ENCODE measurements around the gene TSPAN5. TPM values are rescaled to one million over a fixed set of nuclear protein-coding genes. Genes with fewer than 3 reads are reported as not detected.

The TSPAN5 gene
- total and polyA plus RNA-seq, 9 of the 15 experiments (the other 6 are each of a cell fraction or from before 2014, with no cell fraction given): 0.58 to 6.6 (median 0.73) TPM

DNA sequence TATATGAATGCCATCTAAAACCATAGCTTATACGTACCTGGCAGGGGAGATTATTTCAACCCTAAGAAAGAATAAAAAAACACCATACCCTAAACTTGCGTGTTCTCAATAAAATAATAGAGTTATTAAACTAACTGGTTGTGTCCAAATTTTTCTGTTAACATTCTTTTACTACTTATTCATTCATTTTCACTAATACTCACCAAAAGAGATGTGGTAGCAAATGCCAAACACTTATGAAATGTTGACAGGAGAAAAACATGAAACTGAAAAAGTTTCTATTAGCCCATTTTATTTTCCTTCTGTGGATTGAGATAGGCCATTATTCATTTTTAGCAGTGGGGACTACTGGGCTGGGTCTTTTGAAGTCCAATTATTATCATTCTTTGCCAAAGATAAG is 102.0 kb downstream of the TSPAN5 start:
- H3K27me3 ChIP-seq (ENCODE audit: control insufficient read depth in 2 of 2, insufficient read depth in 2 of 2, low read length in 2 of 2): no peaks in the 10 kb centered on the region
- no peaks in the 10 kb centered on the region for H3K4me1 ChIP-seq (replicated peaks in 1 of 2; ENCODE audit: control insufficient read depth in 2 of 2, insufficient read depth in 2 of 2, low read length in 2 of 2)
- no peak overlapping the region for H3K9ac ChIP-seq (ENCODE audit: insufficient read depth in 1 of 2, low read depth in 2 of 2, low read length in 2 of 2)
- no peaks in the 10 kb centered on the region for H3K9me1 ChIP-seq (ENCODE audit: control insufficient read depth, insufficient read depth, low read length)
- BruUV-seq (replicated peaks): no TSS peak
- no peak overlapping the region for H3K27ac ChIP-seq (ENCODE audit: extremely low read depth, low read depth, low read length)
- H3K4me3 ChIP-seq: no peak overlapping the region
- TF ChIP-seq XRCC4 (IDR thresholded peaks at IDR 0.05; ENCODE audit: extremely low read depth, insufficient read depth, insufficient read length) (no peak), ZNF780A (CRISPR knock-in tag; IDR thresholded peaks at IDR 0.05) (no peak), TGIF2 (CRISPR knock-in tag; IDR thresholded peaks at IDR 0.05) (no peak), ZNF436 (CRISPR knock-in tag; IDR thresholded peaks at IDR 0.05) (no peak), PHB (CRISPR knock-in tag; IDR thresholded peaks at IDR 0.05) (no peak), PTBP1 (IDR thresholded peaks at IDR 0.05; ENCODE audit: low read depth, low read length) (no peak), GATA2 (CRISPR knock-in tag; IDR thresholded peaks at IDR 0.05) (no peak), CTBP1 (IDR thresholded peaks at IDR 0.05; ENCODE audit: borderline replicate concordance) (no peak), MXI1 (IDR thresholded peaks at IDR 0.05; ENCODE audit: low read depth, low read length) (no peak)
- TF ChIP-seq, protein P1, sequence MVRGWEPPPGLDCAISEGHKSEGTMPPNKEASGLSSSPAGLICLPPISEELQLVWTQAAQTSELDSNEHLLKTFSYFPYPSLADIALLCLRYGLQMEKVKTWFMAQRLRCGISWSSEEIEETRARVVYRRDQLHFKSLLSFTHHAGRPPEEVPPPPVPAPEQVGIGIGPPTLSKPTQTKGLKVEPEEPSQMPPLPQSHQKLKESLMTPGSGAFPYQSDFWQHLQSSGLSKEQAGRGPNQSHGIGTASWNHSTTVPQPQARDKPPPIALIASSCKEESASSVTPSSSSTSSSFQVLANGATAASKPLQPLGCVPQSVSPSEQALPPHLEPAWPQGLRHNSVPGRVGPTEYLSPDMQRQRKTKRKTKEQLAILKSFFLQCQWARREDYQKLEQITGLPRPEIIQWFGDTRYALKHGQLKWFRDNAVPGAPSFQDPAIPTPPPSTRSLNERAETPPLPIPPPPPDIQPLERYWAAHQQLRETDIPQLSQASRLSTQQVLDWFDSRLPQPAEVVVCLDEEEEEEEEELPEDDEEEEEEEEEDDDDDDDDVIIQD (CRISPR knock-in tag; IDR thresholded peaks at IDR 0.05): no peak
- H3K79me2 ChIP-seq (ENCODE audit: control insufficient read depth, insufficient read depth, low read length): no peaks in the 10 kb centered on the region
- DNase-seq (ENCODE audit: extremely low read depth in 1 of 4, low spot score in 3 of 4): no peak
- no peaks in the 10 kb centered on the region for H4K20me1 ChIP-seq (replicated peaks; ENCODE audit: control insufficient read depth, insufficient read depth, low read length)
- WGBS (ENCODE audit: insufficient coverage, low coverage, missing lambda C conversion rate): 27% methylated on average over 2 of the region's 2 CpGs
- no peaks in the 10 kb centered on the region for H3K9me3 ChIP-seq (replicated peaks; ENCODE audit: control insufficient read depth, insufficient read depth, low read depth, low read length)
- in situ Hi-C loops (cut with MboI): no loop called here
- POLR2A ChIA-PET: interaction anchor here (0.7 kb wide), 1 partner anchor 9 kb away, joined by 4 read pairs; no protein-coding TSS in a partner anchor
- CTCF ChIA-PET (ENCODE audit: low intra/inter-chr PET ratio): no interaction called here
- no peak overlapping the region for H3K4me2 ChIP-seq (ENCODE audit: insufficient read depth, low read length)
- FAIRE-seq: no peak
- H2AFZ ChIP-seq (ENCODE audit: low read depth, low read length): no peak overlapping the region
- no peak for ATAC-seq
- intact Hi-C loops (cut with micrococcal nuclease): no loop called here
- no peaks in the 10 kb centered on the region for H3K36me3 ChIP-seq (ENCODE audit: control insufficient read depth, insufficient read depth, low read length)

Data from K562 (cell line).